Activated CD4-positive, alpha-beta T cell treated with anti-CD3 and anti-CD28 coated beads for 36 hours (primary cell): Measurements from ENCODE around the gene CDK15. TPM values are rescaled to one million over a fixed set of nuclear protein-coding genes. Genes with fewer than 3 reads are reported as not detected.
"Not testable (repeated sequence)": the region's sequence is repeated elsewhere in the genome, so short reads cannot be mapped to it uniquely, and the experiment has no call there.

Experiments
- ATAC-seq: fragments of 200-7000 bp; cut with Tn5 transposase; one replicate; pipeline ENCODE4 v1.10.0; 2021; ENCODE audit warnings: mild to moderate bottlenecking, moderate library complexity
- CTCF ChIA-PET: fragments of 350-600 bp; sonication (Branson Sonifier 250); formaldehyde crosslinking; loops from one replicate; lab custom pipeline; 2021; ENCODE audit warnings: antibody characterized with exemption; lab: Charles Lee
- POLR2A ChIA-PET: fragments of 350-600 bp; sonication (Branson Sonifier 250); formaldehyde crosslinking; loops from one replicate; lab custom pipeline; 2021; ENCODE audit warnings: antibody characterized with exemption, inconsistent platforms; lab: Charles Lee
- DNase-seq: peaks from one replicate; pipeline ENCODE4 v3.0.0-alpha.2; 2020
- H3K27ac Mint-ChIP-seq: one replicate; pipeline ENCODE4 v1.8.0; 2021; ENCODE audit warnings: mixed read lengths
- H3K27me3 Mint-ChIP-seq: one replicate; pipeline ENCODE4 v1.8.0; 2021; ENCODE audit warnings: mixed read lengths
- H3K36me3 Mint-ChIP-seq: one replicate; pipeline ENCODE4 v1.8.0; 2021; ENCODE audit warnings: low read depth, mixed read lengths
- H3K4me1 Mint-ChIP-seq: one replicate; pipeline ENCODE4 v1.8.0; 2021; ENCODE audit warnings: mixed read lengths
- H3K4me3 Mint-ChIP-seq: one replicate; pipeline ENCODE4 v1.8.0; 2021; ENCODE audit warnings: mild to moderate bottlenecking, moderate library complexity, mixed read lengths
- H3K9me3 Mint-ChIP-seq: one replicate; pipeline ENCODE4 v1.8.0; 2021; ENCODE audit warnings: low read depth, mixed read lengths
- intact Hi-C, 2 experiments: fragments of 100-400 bp; cut with DNase I in 1 of 2; cut with micrococcal nuclease in 1 of 2; formaldehyde crosslinking; loops; one replicate each; pipeline versions ENCODE4 v1.14.2 to v1.15.1; 2022 to 2024; cut with DNase I, micrococcal nuclease
- total RNA-seq, 2 experiments: library from RNA; stranded (reverse); gene quantifications; one replicate each; pipeline ENCODE4 v1.2.3, GENCODE V29; 2021

Gene CDK15
- total RNA-seq, 2 experiments from 2014 or later: not detected

DNA sequence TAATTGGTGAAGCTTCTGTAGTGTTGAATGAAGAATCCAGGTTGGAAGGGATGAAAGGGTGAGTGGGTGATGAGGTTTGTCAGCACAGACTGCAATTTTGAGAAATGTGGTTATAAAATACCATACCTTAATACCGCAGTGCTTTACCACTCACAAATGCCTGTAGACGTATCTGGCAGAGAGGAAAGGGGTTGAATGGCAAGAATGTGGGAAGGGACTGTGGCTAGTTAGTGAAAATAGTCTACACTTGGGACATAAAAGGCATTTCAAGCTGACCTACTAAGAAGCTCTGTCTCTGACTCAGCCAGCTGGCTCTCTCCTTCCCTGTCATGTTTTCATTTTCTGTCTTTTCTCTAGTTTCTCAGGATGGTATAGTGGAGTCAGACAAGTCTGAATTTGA lies 25.1 kb downstream of the CDK15 start:
- ChIA-PET CTCF (no interaction called here), POLR2A (no interaction called here)
- ATAC-seq (no peak), DNase-seq (no peak)
- Mint-ChIP-seq H3K4me3 (no peak overlapping the region), H3K27me3 (peaks cover 3% of the 10 kb centered on the region), H3K9me3 (no peaks in the 10 kb centered on the region), H3K36me3 (no peaks in the 10 kb centered on the region), H3K27ac (no peak overlapping the region), H3K4me1 (no peaks in the 10 kb centered on the region)
- intact Hi-C loops: no loop called here

DNA sequence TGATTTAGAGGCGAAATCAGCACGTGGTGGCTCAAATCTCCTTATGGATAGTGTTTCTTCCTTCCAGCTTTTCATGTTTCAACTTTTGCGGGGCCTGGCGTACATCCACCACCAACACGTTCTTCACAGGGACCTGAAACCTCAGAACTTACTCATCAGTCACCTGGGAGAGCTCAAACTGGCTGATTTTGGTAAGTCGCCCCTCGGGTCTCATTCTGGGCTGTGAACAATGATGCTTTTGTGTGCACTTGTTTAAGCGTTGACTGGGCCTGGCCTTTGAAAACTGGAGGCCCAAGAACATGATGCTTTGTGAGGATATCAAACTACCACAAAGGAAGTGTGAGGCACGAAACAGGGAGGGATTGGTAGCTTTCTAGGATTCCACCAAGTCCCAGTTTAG lies 27.4 kb downstream of the CDK15 start:
- ChIA-PET CTCF (interaction anchor here (0.5 kb wide), 1 partner anchor 474 kb away, joined by 3 read pairs; no protein-coding TSS in a partner anchor), POLR2A (no interaction called here)
- ATAC-seq (no peak), DNase-seq (no peak)
- Mint-ChIP-seq H3K4me1 (no peaks in the 10 kb centered on the region), H3K27ac (no peak overlapping the region), H3K36me3 (no peaks in the 10 kb centered on the region), H3K4me3 (no peak overlapping the region), H3K9me3 (no peaks in the 10 kb centered on the region), H3K27me3 (peaks cover 3% of the 10 kb centered on the region)
- intact Hi-C loops: no loop called here

DNA sequence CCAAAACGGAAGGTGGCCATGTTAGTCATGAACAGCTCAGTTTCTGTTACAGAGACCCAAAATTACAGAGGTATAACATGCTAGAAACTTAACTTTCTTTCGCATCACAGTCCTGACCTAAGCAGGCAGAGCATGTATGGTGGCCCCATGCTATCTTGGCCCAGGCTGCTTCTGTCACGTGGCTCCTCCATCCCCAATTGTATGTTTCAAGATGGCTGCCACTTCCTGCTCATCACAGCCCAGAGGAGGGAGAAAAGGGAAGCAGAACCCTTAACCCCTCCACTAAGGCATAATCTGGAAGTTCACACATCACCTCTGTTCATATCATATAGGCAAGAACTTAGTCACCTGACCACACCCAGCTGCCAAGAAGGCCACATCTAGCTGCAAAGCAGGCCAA lies 28.7 kb downstream of the CDK15 start:
- no peaks in the 10 kb centered on the region for H3K27me3 Mint-ChIP-seq
- ChIA-PET CTCF (no interaction called here), POLR2A (interaction anchor here (0.6 kb wide), 1 partner anchor 572 kb away, joined by 3 read pairs; no protein-coding TSS in a partner anchor)
- H3K4me3 Mint-ChIP-seq: no peak overlapping the region
- H3K9me3 Mint-ChIP-seq: no peaks in the 10 kb centered on the region
- no peaks in the 10 kb centered on the region for H3K4me1 Mint-ChIP-seq
- ATAC-seq: peak; percentile 49
- intact Hi-C loops: no loop called here
- no peak overlapping the region for H3K27ac Mint-ChIP-seq
- no peaks in the 10 kb centered on the region for H3K36me3 Mint-ChIP-seq
- DNase-seq: no peak

DNA sequence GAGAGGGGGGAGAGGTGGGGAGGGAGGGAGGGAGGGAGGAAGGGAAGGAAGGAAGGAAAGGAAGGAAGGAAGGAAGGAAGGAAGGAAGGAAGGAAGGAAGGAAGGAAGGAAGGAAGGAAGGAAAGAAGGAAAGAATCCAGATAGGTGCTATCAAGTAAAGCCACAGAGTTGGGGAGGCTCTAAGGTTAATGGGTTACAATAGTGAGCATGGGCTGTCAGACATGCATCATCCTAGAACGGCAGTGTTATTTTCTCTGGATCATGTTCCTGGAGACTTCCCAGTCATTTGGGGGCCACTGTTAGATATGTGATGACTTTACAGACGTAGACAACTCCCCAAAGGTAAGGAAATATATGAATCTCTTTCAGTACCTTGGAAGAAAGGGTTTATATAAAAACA lies 31.1 kb downstream of the CDK15 start:
- H3K4me1 Mint-ChIP-seq: no peaks in the 10 kb centered on the region
- DNase-seq (no peak), ATAC-seq (no peak)
- H3K27me3 Mint-ChIP-seq: peaks cover 5% of the 10 kb centered on the region
- H3K27ac Mint-ChIP-seq: no peak overlapping the region
- H3K4me3 Mint-ChIP-seq: no peak overlapping the region
- POLR2A ChIA-PET: no interaction called here
- intact Hi-C loops: no loop called here
- H3K9me3 Mint-ChIP-seq: peaks cover 8% of the 10 kb centered on the region
- CTCF ChIA-PET: interaction anchor here (1.4 kb wide), 1 partner anchor 24 kb away, joined by 3 read pairs; no protein-coding TSS in a partner anchor
- peaks cover 6% of the 10 kb centered on the region for H3K36me3 Mint-ChIP-seq

DNA sequence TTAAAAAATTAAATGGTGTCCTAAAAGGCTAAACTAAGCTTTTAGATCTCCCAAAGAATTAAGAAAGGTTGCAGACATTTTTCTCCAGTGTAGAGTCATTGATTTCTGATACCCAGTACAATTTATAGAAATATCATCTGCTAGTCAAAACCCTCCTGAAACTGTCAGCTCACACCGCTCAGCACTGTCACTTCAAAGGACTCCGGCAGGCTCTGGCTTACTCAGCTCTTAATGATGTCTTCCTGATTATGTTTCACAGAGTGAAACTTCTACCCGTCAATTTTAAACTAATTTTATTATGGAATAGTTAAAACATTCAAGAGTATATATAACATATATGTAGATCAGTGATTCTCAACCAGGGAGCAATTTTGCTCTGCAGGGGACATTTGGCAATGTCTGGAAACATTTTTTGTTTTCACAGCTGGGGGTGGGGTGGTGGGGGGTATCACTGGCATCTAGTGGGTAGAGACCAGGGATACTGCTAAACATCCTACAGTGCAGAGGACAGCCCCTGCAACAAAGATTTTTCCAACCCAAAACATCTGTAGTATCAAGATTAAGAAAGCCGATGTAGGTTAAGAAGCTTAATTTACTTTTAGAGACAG lies 31.6 kb downstream of the CDK15 start:
- Mint-ChIP-seq H3K4me1 (no peaks in the 10 kb centered on the region), H3K27ac (no peak overlapping the region), H3K27me3 (peaks cover 5% of the 10 kb centered on the region), H3K9me3 (peaks cover 8% of the 10 kb centered on the region), H3K4me3 (no peak overlapping the region), H3K36me3 (peaks cover 6% of the 10 kb centered on the region)
- ChIA-PET POLR2A (interaction anchor here (0.9 kb wide), 1 partner anchor 575 kb away, joined by 6 read pairs; no protein-coding TSS in a partner anchor), CTCF (interaction anchor here (1.4 kb wide), 1 partner anchor 23 kb away, joined by 3 read pairs; no protein-coding TSS in a partner anchor)
- peak; percentile 21 for DNase-seq
- intact Hi-C loops: no loop called here
- peak; percentile 51 for ATAC-seq

DNA sequence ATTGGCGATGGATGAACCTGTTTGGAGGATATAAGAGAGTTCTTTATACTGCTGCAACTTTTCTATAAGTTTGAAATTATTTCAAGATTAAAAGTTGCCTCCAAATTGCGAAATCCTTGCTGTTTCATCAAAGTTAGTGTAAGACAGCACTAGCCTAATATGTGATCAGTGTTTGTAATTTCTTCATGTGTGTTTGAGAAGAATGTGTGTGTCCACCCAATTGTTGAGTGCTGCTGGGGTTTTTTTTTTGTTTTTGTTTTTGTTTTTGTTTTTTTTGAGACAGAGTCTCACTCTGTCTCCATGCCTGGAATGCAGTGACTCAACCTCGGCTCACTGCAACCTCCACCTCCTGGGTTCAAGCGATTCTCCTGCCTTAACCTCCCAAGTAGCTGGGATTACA lies 33.4 kb downstream of the CDK15 start:
- DNase-seq (no peak), ATAC-seq (no peak)
- Mint-ChIP-seq H3K4me1 (no peaks in the 10 kb centered on the region), H3K27me3 (peaks cover 5% of the 10 kb centered on the region), H3K36me3 (peaks cover 6% of the 10 kb centered on the region), H3K4me3 (no peak overlapping the region), H3K27ac (no peak overlapping the region), H3K9me3 (peaks cover 8% of the 10 kb centered on the region)
- ChIA-PET CTCF (no interaction called here), POLR2A (no interaction called here)
- intact Hi-C loops: no loop called here

DNA sequence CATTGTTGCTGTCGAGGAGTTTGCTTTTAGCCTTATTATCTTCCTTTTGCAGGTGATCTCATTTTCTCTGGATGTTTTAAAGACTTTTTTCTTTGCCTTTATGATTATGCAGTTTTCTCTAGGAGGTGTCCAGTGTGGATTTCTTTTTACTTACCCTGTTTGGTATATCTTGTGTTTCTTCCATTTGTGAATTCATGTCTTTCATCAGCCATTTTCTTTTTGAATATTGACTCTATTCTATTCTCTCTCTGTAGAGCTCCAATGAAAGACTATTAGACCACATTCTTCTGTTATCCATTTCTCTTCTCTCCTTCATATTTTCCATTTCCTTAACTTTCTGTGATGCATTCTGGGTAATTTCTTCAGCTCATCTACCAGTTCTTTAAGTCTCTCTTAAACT lies 34.4 kb downstream of the CDK15 start:
- Mint-ChIP-seq H3K9me3 (peaks cover 8% of the 10 kb centered on the region), H3K4me1 (no peaks in the 10 kb centered on the region), H3K4me3 (no peak overlapping the region), H3K27me3 (peaks cover 5% of the 10 kb centered on the region), H3K36me3 (peaks cover 6% of the 10 kb centered on the region), H3K27ac (no peak overlapping the region)
- intact Hi-C loops: no loop called here
- ChIA-PET POLR2A (no interaction called here), CTCF (interaction anchor here (1.0 to 1.4 kb wide), 2 partner anchors 17 to 19 kb away, joined by 3 to 5 read pairs; no protein-coding TSS in a partner anchor)
- ATAC-seq (no peak), DNase-seq (no peak)

DNA sequence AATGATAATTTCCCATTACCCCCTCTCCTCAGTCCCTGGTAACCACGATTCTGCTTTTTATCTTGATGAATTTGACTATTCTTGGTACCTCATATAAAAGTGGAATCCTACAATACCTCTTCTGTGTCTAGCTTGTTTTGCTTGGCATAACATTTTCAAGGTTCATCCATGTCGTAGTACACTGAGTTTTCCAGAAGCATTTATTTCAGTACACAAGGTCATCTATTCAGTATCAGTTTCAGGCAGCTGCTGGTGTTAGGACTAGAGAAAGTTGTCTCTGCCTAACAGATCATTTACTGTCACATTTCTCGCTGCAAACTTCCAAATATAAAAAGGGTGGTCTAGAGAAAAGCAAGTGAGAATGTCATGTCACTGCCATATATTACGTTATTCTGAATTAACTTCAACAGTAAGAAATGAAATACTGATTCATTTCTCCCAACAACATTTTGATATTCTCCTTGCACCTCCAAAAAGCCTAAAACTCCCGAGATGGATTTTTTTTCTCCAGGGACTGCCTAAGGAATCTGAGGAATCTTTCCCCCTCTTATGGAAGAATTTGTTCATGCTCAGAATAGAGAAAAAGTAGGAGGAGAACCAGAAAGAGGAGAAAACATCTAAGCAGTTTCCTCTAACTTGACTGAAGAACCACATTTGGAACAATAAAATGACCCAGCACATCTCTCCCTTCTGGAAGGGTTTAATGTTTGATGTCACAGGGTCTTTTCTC lies 36.0 kb downstream of the CDK15 start:
- H3K27me3 Mint-ChIP-seq: peaks cover 5% of the 10 kb centered on the region
- no peak overlapping the region for H3K27ac Mint-ChIP-seq
- H3K4me1 Mint-ChIP-seq: no peaks in the 10 kb centered on the region
- ATAC-seq: no peak
- POLR2A ChIA-PET: no interaction called here
- H3K36me3 Mint-ChIP-seq: peaks cover 6% of the 10 kb centered on the region
- CTCF ChIA-PET: interaction anchor here (0.9 kb wide), 1 partner anchor 19 kb away, joined by 3 read pairs; no protein-coding TSS in a partner anchor
- H3K4me3 Mint-ChIP-seq: no peak overlapping the region
- peaks cover 8% of the 10 kb centered on the region for H3K9me3 Mint-ChIP-seq
- no peak for DNase-seq
- intact Hi-C loops: no loop called here

DNA sequence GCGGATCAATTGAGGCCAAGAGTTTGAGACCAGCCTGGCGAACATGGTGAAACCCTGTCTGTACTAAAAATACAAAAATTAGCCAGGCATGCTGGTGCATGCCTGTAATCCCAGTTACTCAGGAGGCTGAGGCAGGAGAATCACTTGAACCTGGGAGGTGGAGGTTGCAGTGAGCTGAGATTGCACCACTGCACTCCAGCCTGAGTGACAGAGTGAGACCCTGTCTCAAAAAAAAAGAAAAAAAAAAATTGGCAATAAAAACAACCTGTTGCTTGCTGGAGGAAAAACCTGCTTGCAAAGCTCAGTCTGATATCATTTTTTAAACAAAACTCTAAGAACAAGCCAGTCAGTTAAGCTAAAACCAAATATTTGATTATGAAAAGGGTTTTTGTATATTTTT lies 38.6 kb downstream of the CDK15 start:
- H3K4me1 Mint-ChIP-seq, H3K27ac Mint-ChIP-seq, intact Hi-C loops, POLR2A ChIA-PET, H3K36me3 Mint-ChIP-seq, DNase-seq, H3K9me3 Mint-ChIP-seq, H3K27me3 Mint-ChIP-seq, ATAC-seq, H3K4me3 Mint-ChIP-seq: not testable (repeated sequence)
- CTCF ChIA-PET: interaction anchor here (0.7 kb wide), 1 partner anchor 1430 kb away, joined by 3 read pairs; no protein-coding TSS in a partner anchor

DNA sequence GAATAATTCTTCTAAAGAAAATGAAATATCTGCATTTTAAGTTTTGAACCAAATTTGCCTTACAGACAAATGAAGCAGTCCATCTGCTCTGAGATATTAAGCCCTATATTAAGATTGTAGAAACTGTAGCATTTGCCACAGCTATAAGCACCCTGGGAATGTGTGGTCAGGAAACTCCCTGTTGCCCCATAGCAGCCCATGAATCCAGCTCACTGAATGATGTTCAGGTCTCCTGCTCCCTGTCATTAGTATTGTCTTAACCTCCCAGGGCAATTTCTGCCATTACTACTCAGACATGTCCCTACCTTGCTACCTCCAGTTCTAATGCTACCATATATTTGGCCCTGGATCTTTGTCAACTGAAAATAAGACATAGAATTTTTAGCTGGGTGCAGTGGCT lies 41.1 kb downstream of the CDK15 start:
- no peak for DNase-seq
- H3K36me3 Mint-ChIP-seq: no peaks in the 10 kb centered on the region
- H3K9me3 Mint-ChIP-seq: no peaks in the 10 kb centered on the region
- H3K4me1 Mint-ChIP-seq: no peaks in the 10 kb centered on the region
- intact Hi-C loops: no loop called here
- CTCF ChIA-PET: interaction anchor here (0.6 to 1.6 kb wide), 3 partner anchors 13 to 739 kb away, joined by 3 to 5 read pairs (median 3); no protein-coding TSS in a partner anchor
- ATAC-seq: no peak
- POLR2A ChIA-PET: interaction anchor here (0.7 kb wide), 1 partner anchor 11 kb away, joined by 4 read pairs; no protein-coding TSS in a partner anchor
- H3K27me3 Mint-ChIP-seq: peaks cover 5% of the 10 kb centered on the region
- H3K4me3 Mint-ChIP-seq: no peak overlapping the region
- H3K27ac Mint-ChIP-seq: no peak overlapping the region

DNA sequence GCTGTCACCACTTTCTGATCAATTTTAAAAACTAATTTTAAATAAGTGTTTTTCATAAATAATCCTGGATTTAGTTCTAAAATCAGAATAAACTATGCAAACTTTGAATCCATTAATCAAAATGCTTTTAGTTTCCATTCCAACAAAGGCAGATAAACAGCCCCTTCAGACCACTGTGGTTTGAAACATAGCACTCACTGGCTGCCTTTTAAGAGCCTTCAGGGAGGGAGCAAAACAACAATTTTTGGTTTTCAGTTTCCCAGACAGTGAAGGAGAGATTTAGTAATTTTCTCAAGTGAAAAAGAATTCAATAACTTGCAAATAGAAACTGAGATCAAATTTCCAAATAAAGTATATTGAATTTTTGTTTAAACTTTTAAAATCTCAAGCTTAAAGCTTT lies 46.1 kb downstream of the CDK15 start:
- CTCF ChIA-PET: interaction anchor here (0.7 to 1.6 kb wide), 3 partner anchors 8 to 867 kb away, joined by 3 to 4 read pairs (median 3); no protein-coding TSS in a partner anchor
- H3K4me1 Mint-ChIP-seq: no peaks in the 10 kb centered on the region
- H3K4me3 Mint-ChIP-seq: no peak overlapping the region
- no peaks in the 10 kb centered on the region for H3K9me3 Mint-ChIP-seq
- ATAC-seq: no peak
- DNase-seq: no peak
- no peak overlapping the region for H3K27ac Mint-ChIP-seq
- peaks cover 5% of the 10 kb centered on the region for H3K27me3 Mint-ChIP-seq
- POLR2A ChIA-PET: no interaction called here
- H3K36me3 Mint-ChIP-seq: no peaks in the 10 kb centered on the region
- intact Hi-C loops: no loop called here
